GM23248 (cell line): ENCODE results near the gene OS9.

Experiments used
- EZH2 ChIP-seq: fragments of 200-600 bp; sonication (generic); IDR thresholded peaks from 2 replicates; pipeline ENCODE4 v1.6.1; 2018; ENCODE audit warnings: antibody characterized with exemption, mild to moderate bottlenecking; ENCODE audit not compliant: insufficient read depth, poor library complexity, severe bottlenecking
- EZH2phosphoT487 ChIP-seq: fragments of 200-600 bp; sonication (generic); IDR thresholded peaks from 2 replicates; pipeline ENCODE4 v1.6.1; 2018; ENCODE audit warnings: antibody characterized with exemption, moderate library complexity, mild to moderate bottlenecking, low read depth; ENCODE audit not compliant: insufficient read depth

DNA sequence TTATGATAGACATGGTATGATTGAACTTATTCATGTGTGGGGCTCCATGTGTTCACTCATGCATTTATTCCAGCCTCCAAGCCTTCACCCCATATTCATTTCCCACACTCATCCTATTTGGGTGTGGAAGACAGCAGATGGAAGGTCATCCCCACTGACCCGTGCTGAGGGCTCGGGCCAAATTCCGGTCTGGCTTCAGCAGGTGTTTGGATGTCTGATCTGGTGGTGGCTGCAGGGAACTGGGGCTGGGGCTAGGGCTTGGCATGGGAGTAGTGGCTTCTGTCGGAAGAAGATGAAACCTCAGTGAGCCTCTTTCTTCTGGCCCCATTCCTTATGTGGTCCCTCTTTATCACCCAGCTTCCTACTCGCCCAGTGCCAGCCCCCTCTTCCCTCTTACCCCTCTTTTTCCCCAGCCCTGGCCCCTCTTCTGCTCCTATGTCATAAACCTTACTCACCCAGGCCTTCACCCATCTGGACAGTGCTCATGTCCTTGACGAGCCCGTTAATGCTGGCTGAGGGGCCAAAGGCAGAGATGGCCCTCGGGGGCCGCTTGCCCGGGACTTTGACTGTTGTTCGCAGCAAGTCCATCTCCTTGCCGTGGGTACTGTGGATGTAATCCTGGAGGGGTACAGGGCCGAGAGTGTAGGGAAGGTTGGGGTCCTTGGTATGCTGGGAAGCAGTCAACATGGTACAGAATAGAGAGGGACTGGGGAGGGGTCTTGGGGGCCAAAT lies 36.6 kb downstream of the OS9 start:
- no peak for TF ChIP-seq EZH2
- no peak for TF ChIP-seq EZH2phosphoT487
